HEK293 (cell line): ENCODE data around the gene MEFV.

Source experiments
- CTCF ChIA-PET: fragments of 350-600 bp; formaldehyde crosslinking; extraction: SDS; loops from one replicate; lab custom pipeline; 2021; ENCODE audit warnings: antibody characterized with exemption; lab: Yijun Ruan, JAX
- POLR2A ChIA-PET: fragments of 300-600 bp; formaldehyde crosslinking; extraction: SDS; loops from one replicate; lab custom pipeline; 2020; ENCODE audit warnings: antibody characterized with exemption, inconsistent platforms; lab: Yijun Ruan, JAX
- H3K27ac ChIP-seq: fragments of 200-500 bp; sonication (Bioruptor generic); 2 replicates; pipeline ENCODE4 v1.5.1; 2014; ENCODE audit warnings: low read depth, low read length, control low read depth, inconsistent platforms; ENCODE audit errors: extremely low read depth
- H3K36me3 ChIP-seq, 2 experiments: fragments of 200-500 bp in 1 of 2; sonication (Bioruptor generic) in 1 of 2; 1 replicate in 1 of 2; 2 replicates in 1 of 2; pipeline ENCODE4 v1.5.1; 2014 to 2017; ENCODE audit warnings: inconsistent platforms in 2 of 2, low read length in 2 of 2; ENCODE audit not compliant: control insufficient read depth in 2 of 2, insufficient read depth in 1 of 2
- H3K4me1 ChIP-seq: fragments of 200-500 bp; sonication (Bioruptor generic); 2 replicates; pipeline ENCODE4 v1.5.1; 2014; ENCODE audit warnings: mild to moderate bottlenecking, low read length, inconsistent platforms; ENCODE audit not compliant: control insufficient read depth, insufficient read depth
- H3K4me3 ChIP-seq: 2 replicates; pipeline ENCODE4 v1.5.1; 2011; ENCODE audit warnings: low read depth, mild to moderate bottlenecking, control low read depth, low read length, moderate library complexity
- H3K9me3 ChIP-seq: fragments of 200-500 bp; sonication (Bioruptor generic); 2 replicates; pipeline ENCODE4 v1.5.1; 2014; ENCODE audit warnings: low read depth, low read length, inconsistent platforms; ENCODE audit not compliant: control insufficient read depth, insufficient read depth
- CTCF ChIP-seq: fragments of 450-650 bp; formaldehyde crosslinking; IDR thresholded peaks from 2 replicates; pipeline ENCODE4 v1.5.1; 2016; ENCODE audit warnings: missing biosample characterization, missing genetic modification characterization
- HIC1 ChIP-seq: fragments of 450-650 bp; formaldehyde crosslinking; IDR thresholded peaks from 2 replicates; pipeline ENCODE4 v1.5.1; 2016; ENCODE audit warnings: missing biosample characterization, missing genetic modification characterization
- IKZF3 ChIP-seq: fragments of 450-650 bp; IDR thresholded peaks from 2 replicates; pipeline ENCODE4 v1.5.0; 2018; ENCODE audit warnings: missing biosample characterization, mild to moderate bottlenecking, missing genetic modification characterization, moderate library complexity
- KLF8 ChIP-seq: fragments of 450-650 bp; formaldehyde crosslinking; IDR thresholded peaks from 2 replicates; pipeline ENCODE4 v1.5.1; 2016; ENCODE audit warnings: missing biosample characterization, missing genetic modification characterization
- MEIS1 ChIP-seq: sonication (generic); formaldehyde crosslinking; IDR thresholded peaks from 2 replicates; pipeline ENCODE4 v1.8.1; 2022; ENCODE audit warnings: missing genetic modification reagents, mild to moderate bottlenecking, borderline replicate concordance
- PRDM6 ChIP-seq: fragments of 450-650 bp; formaldehyde crosslinking; IDR thresholded peaks from 2 replicates; pipeline ENCODE4 v1.5.1; 2017; ENCODE audit warnings: missing biosample characterization, missing genetic modification characterization
- SCRT2 ChIP-seq: fragments of 450-650 bp; formaldehyde crosslinking; IDR thresholded peaks from 2 replicates; pipeline ENCODE4 v1.5.1; 2016; ENCODE audit warnings: missing biosample characterization, missing genetic modification characterization
- SP2 ChIP-seq: fragments of 450-650 bp; formaldehyde crosslinking; IDR thresholded peaks from 2 replicates; pipeline ENCODE4 v1.5.1; 2016; ENCODE audit warnings: missing biosample characterization, missing genetic modification characterization
- WT1 ChIP-seq: fragments of 450-650 bp; formaldehyde crosslinking; IDR thresholded peaks from 2 replicates; pipeline ENCODE4 v1.5.1; 2016; ENCODE audit warnings: missing biosample characterization, missing genetic modification characterization
- YY1 ChIP-seq: fragments of 450-650 bp; formaldehyde crosslinking; IDR thresholded peaks from 2 replicates; pipeline ENCODE4 v1.5.1; 2018; ENCODE audit warnings: missing biosample characterization, missing genetic modification characterization
- ZBTB17 ChIP-seq: fragments of 450-650 bp; formaldehyde crosslinking; IDR thresholded peaks from 2 replicates; pipeline ENCODE4 v1.5.1; 2016; ENCODE audit warnings: missing biosample characterization, missing genetic modification characterization
- ZNF132 ChIP-seq: fragments of 450-650 bp; formaldehyde crosslinking; IDR thresholded peaks from 2 replicates; pipeline ENCODE4 v1.5.1; 2017; ENCODE audit warnings: missing biosample characterization, missing genetic modification characterization, borderline replicate concordance
- ZNF211 ChIP-seq: fragments of 450-650 bp; formaldehyde crosslinking; IDR thresholded peaks from 2 replicates; pipeline ENCODE4 v1.5.1; 2016; ENCODE audit warnings: low read depth, missing biosample characterization, missing genetic modification characterization
- ZNF292 ChIP-seq: fragments of 450-650 bp; formaldehyde crosslinking; IDR thresholded peaks from 2 replicates; pipeline ENCODE4 v1.5.1; 2016; ENCODE audit warnings: low read depth, missing biosample characterization, missing genetic modification characterization, borderline replicate concordance
- ZNF341 ChIP-seq: fragments of 450-650 bp; formaldehyde crosslinking; IDR thresholded peaks from 2 replicates; pipeline ENCODE4; 2016; ENCODE audit warnings: low read depth, missing biosample characterization, missing genetic modification characterization
- ZNF391 ChIP-seq: fragments of 450-650 bp; formaldehyde crosslinking; IDR thresholded peaks from 2 replicates; pipeline ENCODE4 v1.5.1; 2016; ENCODE audit warnings: low read depth, missing biosample characterization, missing genetic modification characterization, borderline replicate concordance
- ZNF394 ChIP-seq: fragments of 450-650 bp; formaldehyde crosslinking; IDR thresholded peaks from 2 replicates; pipeline ENCODE4 v1.5.1; 2016; ENCODE audit warnings: missing biosample characterization, missing genetic modification characterization, mild to moderate bottlenecking, moderate library complexity, borderline replicate concordance
- ZNF416 ChIP-seq: fragments of 450-650 bp; formaldehyde crosslinking; IDR thresholded peaks from 2 replicates; pipeline ENCODE4 v1.5.1; 2016; ENCODE audit warnings: missing biosample characterization, missing genetic modification characterization
- ZNF510 ChIP-seq: fragments of 450-650 bp; formaldehyde crosslinking; IDR thresholded peaks from 2 replicates; pipeline ENCODE4 v1.5.1; 2018; ENCODE audit warnings: mild to moderate bottlenecking, missing genetic modification characterization, missing biosample characterization; ENCODE audit not compliant: insufficient replicate concordance
- ZNF544 ChIP-seq: fragments of 450-650 bp; formaldehyde crosslinking; IDR thresholded peaks from 2 replicates; pipeline ENCODE4 v1.5.0; 2017; ENCODE audit warnings: missing biosample characterization, missing genetic modification characterization
- ZNF561 ChIP-seq: fragments of 450-650 bp; IDR thresholded peaks from 2 replicates; pipeline ENCODE4 v1.5.1; 2018; ENCODE audit warnings: missing biosample characterization, missing genetic modification characterization, borderline replicate concordance
- ZNF610 ChIP-seq: fragments of 450-650 bp; formaldehyde crosslinking; IDR thresholded peaks from 2 replicates; pipeline ENCODE4 v1.5.1; 2016; ENCODE audit warnings: missing biosample characterization, missing genetic modification characterization, borderline replicate concordance
- ZNF654 ChIP-seq: fragments of 450-650 bp; formaldehyde crosslinking; IDR thresholded peaks from 2 replicates; pipeline ENCODE4 v1.5.1; 2016; ENCODE audit warnings: low read depth, missing biosample characterization, missing genetic modification characterization
- ZNF830 ChIP-seq: fragments of 450-650 bp; IDR thresholded peaks from 2 replicates; pipeline ENCODE4 v1.5.0; 2018; ENCODE audit warnings: missing biosample characterization, missing genetic modification characterization, low read depth, mild to moderate bottlenecking, moderate library complexity
- ZSCAN18 ChIP-seq: fragments of 450-650 bp; formaldehyde crosslinking; IDR thresholded peaks from 2 replicates; pipeline ENCODE4 v1.5.1; 2016; ENCODE audit warnings: missing biosample characterization, missing genetic modification characterization

Gene MEFV

GRCh38 chr16:3246002-3246401 is 10.4 kb downstream of the MEFV start:
- ChIA-PET CTCF (no interaction called here), POLR2A (no interaction called here)
- Histone ChIP-seq H3K4me1 (no peaks in the 10 kb centered on the region), H3K36me3 (no peaks in the 10 kb centered on the region), H3K27ac (no peak overlapping the region), H3K9me3 (no peaks in the 10 kb centered on the region)
- TF ChIP-seq ZNF510 (tag by site-specific recombination) = no peak
- no peak for TF ChIP-seq ZNF292 (tag by site-specific recombination)
- TF ChIP-seq SCRT2 (tag by site-specific recombination) = no peak
- no peak for TF ChIP-seq ZNF132 (tag by site-specific recombination)
- no peak for TF ChIP-seq ZNF561 (tag by site-specific recombination)
- TF ChIP-seq ZNF830 = no peak
- TF ChIP-seq, all 188 proteins: peak for 0
- H3K4me3 ChIP-seq = no peak overlapping the region

GRCh38 chr16:3243882-3244281 is 12.6 kb downstream of the MEFV start:
- Histone ChIP-seq H3K9me3 (no peaks in the 10 kb centered on the region), H3K36me3 (no peaks in the 10 kb centered on the region), H3K4me3 (no peak overlapping the region), H3K27ac (no peak overlapping the region), H3K4me1 (no peaks in the 10 kb centered on the region)
- POLR2A ChIA-PET = interaction anchor here (0.6 kb wide), 1 partner anchor 536 kb away, joined by 4 read pairs; no protein-coding TSS in a partner anchor
- CTCF ChIA-PET = no interaction called here
- TF ChIP-seq KLF8 = no peak

- CTCF ChIA-PET = interaction anchor here (0.6 kb wide), 1 partner anchor 59 kb away, joined by 3 read pairs; no protein-coding TSS in a partner anchor
- POLR2A ChIA-PET = no interaction called here
These were observed 13.7 kb downstream of the MEFV start for GRCh38 chr16:3242709-3243108.

GRCh38 chr16:3241761-3242160 is 14.7 kb downstream of the MEFV start:
- CTCF ChIA-PET = no interaction called here
- H3K9me3 ChIP-seq = no peaks in the 10 kb centered on the region
- no peak overlapping the region for H3K4me3 ChIP-seq
- H3K4me1 ChIP-seq = no peaks in the 10 kb centered on the region
- no peaks in the 10 kb centered on the region for H3K36me3 ChIP-seq
- H3K27ac ChIP-seq = no peak overlapping the region
- POLR2A ChIA-PET = no interaction called here
- TF ChIP-seq ZBTB17 (tag by site-specific recombination) (no peak), KLF8 (no peak), YY1 (no peak), ZNF654 (tag by site-specific recombination) (no peak), ZNF544 (tag by site-specific recombination) (no peak), CTCF (no peak), ZNF211 (tag by site-specific recombination) (no peak), WT1 (tag by site-specific recombination) (no peak), ZSCAN18 (no peak), ZNF391 (tag by site-specific recombination) (no peak), HIC1 (no peak), PRDM6 (no peak), ZNF341 (tag by site-specific recombination) (no peak), MEIS1 (CRISPR knock-in tag) (no peak)

More at GRCh38 chr16:3242709-3243108, 13.7 kb downstream of the MEFV start:
- Histone ChIP-seq H3K9me3 (no peaks in the 10 kb centered on the region), H3K36me3 (no peaks in the 10 kb centered on the region), H3K27ac (no peak overlapping the region), H3K4me1 (no peaks in the 10 kb centered on the region), H3K4me3 (no peak overlapping the region)
- no peak for TF ChIP-seq ZNF211 (tag by site-specific recombination)
- no peak for TF ChIP-seq SP2 (tag by site-specific recombination)
- TF ChIP-seq IKZF3 (tag by site-specific recombination) = no peak
- TF ChIP-seq ZNF610 (tag by site-specific recombination) = no peak
- no peak for TF ChIP-seq ZNF416 (tag by site-specific recombination)
- TF ChIP-seq ZNF394 (tag by site-specific recombination) = no peak
